ENCODE results near the gene NEURL1.

DNA sequence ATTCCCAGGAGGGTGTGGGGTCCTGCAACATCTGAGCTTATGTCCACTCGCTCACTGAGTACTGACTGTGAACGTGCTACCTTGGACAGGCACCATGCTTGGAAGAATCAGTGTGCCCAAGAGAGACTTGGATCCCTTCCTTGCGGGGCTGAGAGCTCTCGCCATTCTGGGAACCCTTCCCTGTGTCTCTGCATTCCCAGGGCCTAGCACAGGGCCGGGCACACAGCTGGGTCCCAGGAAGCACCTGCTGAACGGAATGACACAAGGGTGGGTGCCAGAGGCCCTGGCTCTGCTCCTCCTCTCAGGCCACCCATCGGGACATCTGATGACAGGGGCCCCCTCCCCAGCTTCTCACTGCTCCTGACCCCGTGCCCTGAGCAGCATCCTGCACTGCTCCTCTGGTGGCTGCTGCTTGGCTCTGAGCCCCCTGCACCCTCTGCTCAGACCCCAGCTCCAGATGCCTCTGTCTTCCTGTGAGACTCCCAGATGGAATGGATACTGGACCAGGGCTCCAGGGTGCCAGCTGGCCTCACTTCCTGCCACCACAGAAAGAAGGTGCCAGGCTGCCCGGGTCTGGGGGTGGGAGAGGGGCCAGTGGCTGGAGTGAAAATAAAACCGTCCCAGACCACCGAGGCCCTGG, 129.6 kb downstream of the NEURL1 start:
- TF ChIP-seq, protein P1, sequence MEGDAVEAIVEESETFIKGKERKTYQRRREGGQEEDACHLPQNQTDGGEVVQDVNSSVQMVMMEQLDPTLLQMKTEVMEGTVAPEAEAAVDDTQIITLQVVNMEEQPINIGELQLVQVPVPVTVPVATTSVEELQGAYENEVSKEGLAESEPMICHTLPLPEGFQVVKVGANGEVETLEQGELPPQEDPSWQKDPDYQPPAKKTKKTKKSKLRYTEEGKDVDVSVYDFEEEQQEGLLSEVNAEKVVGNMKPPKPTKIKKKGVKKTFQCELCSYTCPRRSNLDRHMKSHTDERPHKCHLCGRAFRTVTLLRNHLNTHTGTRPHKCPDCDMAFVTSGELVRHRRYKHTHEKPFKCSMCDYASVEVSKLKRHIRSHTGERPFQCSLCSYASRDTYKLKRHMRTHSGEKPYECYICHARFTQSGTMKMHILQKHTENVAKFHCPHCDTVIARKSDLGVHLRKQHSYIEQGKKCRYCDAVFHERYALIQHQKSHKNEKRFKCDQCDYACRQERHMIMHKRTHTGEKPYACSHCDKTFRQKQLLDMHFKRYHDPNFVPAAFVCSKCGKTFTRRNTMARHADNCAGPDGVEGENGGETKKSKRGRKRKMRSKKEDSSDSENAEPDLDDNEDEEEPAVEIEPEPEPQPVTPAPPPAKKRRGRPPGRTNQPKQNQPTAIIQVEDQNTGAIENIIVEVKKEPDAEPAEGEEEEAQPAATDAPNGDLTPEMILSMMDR (conservative IDR thresholded peaks at IDR 0.05; ENCODE audit: low read length) = no peak
- no peak for TF ChIP-seq EZH2phosphoT487 (IDR thresholded peaks at IDR 0.05; ENCODE audit: borderline replicate concordance, low read depth, low read length)
